HepG2 (cell line): Measurements from ENCODE around the gene TMEM131. TPM values are rescaled to one million over a fixed set of nuclear protein-coding genes. Genes with fewer than 3 reads are reported as not detected.

Experiments used
- ATAC-seq: fragments of 200-7000 bp; cut with Tn5 transposase; 3 replicates; pipeline ENCODE4 v1.9.1; 2020; ENCODE audit warnings: mild to moderate bottlenecking, moderate library complexity
- BruUV-seq: library from RNA; stranded (reverse); fragments of 400-500 nt; replicated peaks from 2 replicates; lab custom pipeline; 2021; lab: Mats Ljungman, UMichigan
- CTCF ChIA-PET: fragments of 300-600 bp; formaldehyde crosslinking; extraction: SDS; loops from one replicate; lab custom pipeline; 2021; ENCODE audit warnings: low total read pairs, inconsistent platforms, low intra/inter-chr PET ratio; lab: Yijun Ruan, JAX
- POLR2A ChIA-PET: fragments of 350-600 bp; sonication (Branson Sonifier 250); formaldehyde crosslinking; loops from one replicate; lab custom pipeline; 2020; ENCODE audit warnings: antibody characterized with exemption, inconsistent platforms; lab: Yijun Ruan, JAX
- DNase-seq: peaks from one replicate; pipeline ENCODE4 v3.0.0-alpha.2; 2015; ENCODE audit warnings: low spot score
- FAIRE-seq: peaks from 3 replicates; lab custom pipeline; 2011; peaks lifted over from hg19 to GRCh38; lab: Jason Lieb, UNC
- H2AFZ ChIP-seq: one replicate; pipeline ENCODE4 v1.6.1; 2011; ENCODE audit warnings: low read length, inconsistent platforms
- H3K27ac ChIP-seq: fragments of 300-600 bp; 3 replicates; pipeline ENCODE4 v1.8.0; 2011; ENCODE audit warnings: mixed run types, mild to moderate bottlenecking, mixed read lengths, low read length, inconsistent platforms; ENCODE audit not compliant: insufficient read depth; ENCODE audit errors: extremely low read length
- H3K27me3 ChIP-seq, 2 experiments: fragments of 200-600 bp in 1 of 2; 2 replicates in 1 of 2; 3 replicates in 1 of 2; pipeline versions ENCODE4 v1.6.0 to v1.8.0; 2011; ENCODE audit warnings: low read length in 2 of 2, mild to moderate bottlenecking in 2 of 2, moderate library complexity in 2 of 2, inconsistent platforms in 1 of 2; ENCODE audit not compliant: insufficient read depth in 2 of 2, control insufficient read depth in 1 of 2
- H3K36me3 ChIP-seq, 2 experiments: fragments of 200-600 bp in 1 of 2; replicated peaks in 1 of 2; 2 replicates in 1 of 2; 3 replicates in 1 of 2; pipeline versions ENCODE4 v1.5.1 to v1.8.0; 2011; ENCODE audit warnings: low read length in 2 of 2, inconsistent platforms in 1 of 2; ENCODE audit not compliant: insufficient read depth in 2 of 2, control insufficient read depth in 1 of 2
- H3K4me1 ChIP-seq: 2 replicates; pipeline ENCODE4 v1.5.1; 2012; ENCODE audit warnings: low read length, inconsistent platforms; ENCODE audit not compliant: insufficient read depth
- H3K4me2 ChIP-seq: 2 replicates; pipeline ENCODE4 v1.6.0; 2011; ENCODE audit warnings: low read depth, low read length, inconsistent platforms
- H3K4me3 ChIP-seq, 3 experiments: fragments of 200-600 bp in 1 of 3; sonication (generic), shearing (Covaris generic) in 1 of 3; replicated peaks in 1 of 3; 2 replicates each; pipeline ENCODE4 v1.5.1; 2011 to 2016; ENCODE audit warnings: low read length in 3 of 3, inconsistent platforms in 2 of 3, low read depth in 2 of 3, mild to moderate bottlenecking in 2 of 3, control low read depth in 1 of 3, mixed read lengths in 1 of 3; ENCODE audit not compliant: insufficient read depth in 1 of 3
- H3K79me2 ChIP-seq: one replicate; pipeline ENCODE4 v1.6.1; 2011; ENCODE audit warnings: low read length, inconsistent platforms; ENCODE audit not compliant: insufficient read depth
- H3K9ac ChIP-seq: 2 replicates; pipeline ENCODE4 v1.6.0; 2011; ENCODE audit warnings: mild to moderate bottlenecking, low read depth, low read length, inconsistent platforms; ENCODE audit not compliant: insufficient read depth
- H3K9me3 ChIP-seq: 2 replicates; pipeline ENCODE4 v1.5.1; 2012; ENCODE audit warnings: mild to moderate bottlenecking, low read length
- H4K20me1 ChIP-seq: 2 replicates; pipeline ENCODE4 v1.6.0; 2011; ENCODE audit warnings: inconsistent platforms, mild to moderate bottlenecking, low read length, moderate library complexity; ENCODE audit not compliant: insufficient read depth
- ARNT ChIP-seq: fragments of 450-650 bp; IDR thresholded peaks from 2 replicates; pipeline ENCODE4 v1.6.1; 2017
- ARNT2 ChIP-seq: sonication (generic); formaldehyde crosslinking; IDR thresholded peaks from 2 replicates; pipeline ENCODE4 v1.8.0; 2022; ENCODE audit warnings: mild to moderate bottlenecking, low read depth, missing genetic modification reagents, moderate library complexity
- RORA ChIP-seq: sonication (generic); formaldehyde crosslinking; IDR thresholded peaks from 2 replicates; pipeline ENCODE4 v1.5.0; 2020; ENCODE audit warnings: mild to moderate bottlenecking, missing genetic modification reagents, moderate library complexity
- TAF1 ChIP-seq: sonication (generic); formaldehyde crosslinking; IDR thresholded peaks from 2 replicates; pipeline ENCODE4 v1.4.0; 2020; ENCODE audit warnings: missing genetic modification reagents
- TBL1XR1 ChIP-seq: fragments of 150-350 bp; IDR thresholded peaks from 2 replicates; pipeline ENCODE4 v1.6.1; 2014; ENCODE audit warnings: borderline replicate concordance, low read length; ENCODE audit not compliant: partially characterized antibody
- ZC3H4 ChIP-seq: sonication (generic); formaldehyde crosslinking; IDR thresholded peaks from 2 replicates; pipeline ENCODE4 v1.4.0; 2020; ENCODE audit warnings: missing genetic modification reagents, borderline replicate concordance
- ZFP82 ChIP-seq: sonication (generic); formaldehyde crosslinking; IDR thresholded peaks from 2 replicates; pipeline ENCODE4 v1.5.1; 2020; ENCODE audit warnings: mild to moderate bottlenecking, missing genetic modification reagents, borderline replicate concordance
- ZNF17 ChIP-seq: sonication (generic); formaldehyde crosslinking; IDR thresholded peaks from 2 replicates; pipeline ENCODE4 v1.5.0; 2020; ENCODE audit warnings: mild to moderate bottlenecking, missing genetic modification reagents
- ZNF883 ChIP-seq: sonication (generic); formaldehyde crosslinking; IDR thresholded peaks from 2 replicates; pipeline ENCODE4 v1.5.1; 2020; ENCODE audit warnings: mild to moderate bottlenecking, missing genetic modification reagents; ENCODE audit errors: not compliant biosample characterization
- ZNF891 ChIP-seq: sonication (generic); formaldehyde crosslinking; IDR thresholded peaks from 2 replicates; pipeline ENCODE4 v1.5.0; 2020; ENCODE audit warnings: mild to moderate bottlenecking, missing genetic modification reagents
- WGBS: methylation state at CpG from one replicate; pipeline ENCODE4 v1.1.6; 2017; ENCODE audit warnings: low lambda C conversion rate; 5-methylcytosine and 5-hydroxymethylcytosine counted together
- in situ Hi-C: cut with HindIII; loops from 2 replicates; pipeline ENCODE4 v1.10.0; 2017; ENCODE audit warnings: low pct_unique_long_range_greater_than_20kb; ENCODE audit not compliant: extremely low pct_ligation_motif_present
- intact Hi-C: fragments of 100-400 bp; cut with micrococcal nuclease; formaldehyde crosslinking; loops from one replicate; pipeline ENCODE4 v1.10.0; 2022; ENCODE audit not compliant: unreplicated experiment
- polyA plus RNA-seq, 8 experiments: library from polyadenylated mRNA; depleted of rRNA in 3 of 8; stranded (reverse) in 7 of 8; unstranded in 1 of 8; fragments of >200 nt; fragmentation: Illumina TruSeq in 4 of 8; extraction: Trizol in 4 of 8; gene quantifications; 2 replicates each; pipeline versions ENCODE4 v1.2.1 to v1.2.3, GENCODE V29; 2011 to 2016; ENCODE audit warnings: low read depth in 4 of 8, missing spikeins in 1 of 8, mixed read lengths in 1 of 8; ENCODE audit not compliant: insufficient read depth in 1 of 8
- total RNA-seq, 5 experiments: library from RNA; depleted of rRNA; stranded (reverse); fragments of >200 nt; fragmentation: Illumina TruSeq; extraction: Trizol; gene quantifications; 2 replicates each; pipeline ENCODE4 v1.2.3, GENCODE V29; 2016; ENCODE audit warnings: low read depth in 1 of 5
- TF ChIP-seq, protein P1 (sequence below): IDR thresholded peaks from 2 replicates; pipeline ENCODE4 v1.6.1; 2016; ENCODE audit warnings: mild to moderate bottlenecking, missing biosample characterization, missing genetic modification reagents
- TF ChIP-seq, protein P2 (sequence below): IDR thresholded peaks from 2 replicates; pipeline ENCODE4 v1.6.1; 2016; ENCODE audit warnings: missing genetic modification reagents, missing compliant biosample characterization

Gene TMEM131
- total and polyA plus RNA-seq, 2 of the 13 experiments (the other 11 are each of a cell fraction or from before 2014, with no cell fraction given), result 17.9 to 19.5 TPM

DNA sequence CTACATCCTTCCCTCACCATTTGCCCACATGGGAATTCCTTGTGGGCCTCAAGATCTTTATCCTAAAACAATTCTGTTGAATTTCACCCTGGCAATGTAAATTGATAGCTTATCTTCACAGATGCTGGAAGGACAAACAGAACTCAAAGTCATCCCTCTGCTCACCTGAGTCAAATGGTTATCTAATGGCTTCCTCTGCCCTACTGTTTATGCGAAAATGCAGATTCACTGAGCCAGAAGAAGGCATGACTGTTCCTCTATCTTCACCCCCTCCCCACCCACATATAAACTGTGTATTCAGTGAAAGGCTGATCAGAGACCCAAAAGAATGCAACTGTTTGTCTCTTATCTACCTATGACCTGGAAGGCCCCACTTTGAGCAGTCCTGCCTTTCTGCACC lies 47.4 kb upstream of the TMEM131 start:
- no peak overlapping the region for H2AFZ ChIP-seq
- H3K27me3 ChIP-seq, result no peaks in the 10 kb centered on the region; a peak in 2 of 5 replicates
- intact Hi-C loops (no loop called here), in situ Hi-C loops (no loop called here)
- H3K27ac ChIP-seq, result no peak overlapping the region
- H3K36me3 ChIP-seq, result no peaks in the 10 kb centered on the region
- FAIRE-seq (no peak), ATAC-seq (no peak), DNase-seq (no peak)
- CTCF ChIA-PET, result no interaction called here
- no peak overlapping the region for H3K4me3 ChIP-seq
- H3K4me1 ChIP-seq, result no peaks in the 10 kb centered on the region; the same call in 1 of the 2 replicates
- BruUV-seq, result no TSS peak
- H3K79me2 ChIP-seq, result no peaks in the 10 kb centered on the region
- TF ChIP-seq ZNF883 (CRISPR knock-in tag) (no peak), ZC3H4 (CRISPR knock-in tag) (no peak), ZNF891 (CRISPR knock-in tag) (no peak), ARNT2 (no peak), TBL1XR1 (no peak), ZFP82 (CRISPR knock-in tag) (no peak), ZNF17 (CRISPR knock-in tag) (no peak), RORA (CRISPR knock-in tag) (no peak), ARNT (no peak), TAF1 (CRISPR knock-in tag) (no peak)
- TF ChIP-seq, protein P1, sequence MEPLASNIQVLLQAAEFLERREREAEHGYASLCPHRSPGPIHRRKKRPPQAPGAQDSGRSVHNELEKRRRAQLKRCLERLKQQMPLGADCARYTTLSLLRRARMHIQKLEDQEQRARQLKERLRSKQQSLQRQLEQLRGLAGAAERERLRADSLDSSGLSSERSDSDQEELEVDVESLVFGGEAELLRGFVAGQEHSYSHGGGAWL (CRISPR knock-in tag), result no peak
- TF ChIP-seq, protein P2, sequence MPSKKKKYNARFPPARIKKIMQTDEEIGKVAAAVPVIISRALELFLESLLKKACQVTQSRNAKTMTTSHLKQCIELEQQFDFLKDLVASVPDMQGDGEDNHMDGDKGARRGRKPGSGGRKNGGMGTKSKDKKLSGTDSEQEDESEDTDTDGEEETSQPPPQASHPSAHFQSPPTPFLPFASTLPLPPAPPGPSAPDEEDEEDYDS, result no peak
- TF ChIP-seq, all 625 proteins: peak for 0
- WGBS, result 0% methylated on average over 1 of the region's 1 CpG
- no peak overlapping the region for H3K4me2 ChIP-seq
- H3K9ac ChIP-seq, result no peak overlapping the region
- no peaks in the 10 kb centered on the region for H4K20me1 ChIP-seq
- peaks cover 8% of the 10 kb centered on the region; the same call in 1 of the 2 replicates for H3K9me3 ChIP-seq
- POLR2A ChIA-PET, result no interaction called here
